Glutamatergic neuron (in vitro differentiated cells): ENCODE data around the gene RBMS1. TPM values are rescaled to one million over a fixed set of nuclear protein-coding genes. Genes with fewer than 3 reads are reported as not detected.

ENCODE experiments used
- DNase-seq: peaks from one replicate; pipeline ENCODE4 v3.0.0; 2022
- H3K27ac Mint-ChIP-seq: one replicate; pipeline ENCODE4 v1.8.0; 2020; ENCODE audit warnings: mild to moderate bottlenecking, mixed read lengths, inconsistent platforms; ENCODE audit not compliant: unreplicated experiment
- H3K27me3 Mint-ChIP-seq: one replicate; pipeline ENCODE4 v1.8.0; 2020; ENCODE audit warnings: mild to moderate bottlenecking, moderate library complexity, mixed read lengths, inconsistent platforms; ENCODE audit not compliant: unreplicated experiment
- H3K36me3 Mint-ChIP-seq: one replicate; pipeline ENCODE4 v1.8.0; 2020; ENCODE audit warnings: mild to moderate bottlenecking, mixed read lengths, inconsistent platforms; ENCODE audit not compliant: unreplicated experiment
- H3K4me1 Mint-ChIP-seq: one replicate; pipeline ENCODE4 v1.8.0; 2020; ENCODE audit warnings: mild to moderate bottlenecking, low read depth, mixed read lengths, inconsistent platforms; ENCODE audit not compliant: unreplicated experiment
- H3K4me3 Mint-ChIP-seq: one replicate; pipeline ENCODE4 v1.8.0; 2020; ENCODE audit warnings: mild to moderate bottlenecking, mixed read lengths, inconsistent platforms; ENCODE audit not compliant: unreplicated experiment
- H3K9me3 Mint-ChIP-seq: one replicate; pipeline ENCODE4 v1.8.0; 2020; ENCODE audit warnings: mild to moderate bottlenecking, moderate library complexity, mixed read lengths, inconsistent platforms; ENCODE audit not compliant: unreplicated experiment
- total RNA-seq: library from RNA; stranded (reverse); fragmentation: NEBNext Ultra II Directional; extraction: Animal tissue kit (Norgen Biotek cat#: 25700); gene quantifications from one replicate; pipeline ENCODE4 v1.2.1, GENCODE V29; 2021; ENCODE audit not compliant: unreplicated experiment
- TF ChIP-seq, protein P1 (sequence below): fragments of 200-600 bp; sonication (generic); IDR thresholded peaks from one replicate; pipeline ENCODE4 v1.5.0; 2021; ENCODE audit not compliant: partially characterized antibody, unreplicated experiment

The RBMS1 gene
- total RNA-seq, 1 donor from 2014 or later = 142 TPM

DNA sequence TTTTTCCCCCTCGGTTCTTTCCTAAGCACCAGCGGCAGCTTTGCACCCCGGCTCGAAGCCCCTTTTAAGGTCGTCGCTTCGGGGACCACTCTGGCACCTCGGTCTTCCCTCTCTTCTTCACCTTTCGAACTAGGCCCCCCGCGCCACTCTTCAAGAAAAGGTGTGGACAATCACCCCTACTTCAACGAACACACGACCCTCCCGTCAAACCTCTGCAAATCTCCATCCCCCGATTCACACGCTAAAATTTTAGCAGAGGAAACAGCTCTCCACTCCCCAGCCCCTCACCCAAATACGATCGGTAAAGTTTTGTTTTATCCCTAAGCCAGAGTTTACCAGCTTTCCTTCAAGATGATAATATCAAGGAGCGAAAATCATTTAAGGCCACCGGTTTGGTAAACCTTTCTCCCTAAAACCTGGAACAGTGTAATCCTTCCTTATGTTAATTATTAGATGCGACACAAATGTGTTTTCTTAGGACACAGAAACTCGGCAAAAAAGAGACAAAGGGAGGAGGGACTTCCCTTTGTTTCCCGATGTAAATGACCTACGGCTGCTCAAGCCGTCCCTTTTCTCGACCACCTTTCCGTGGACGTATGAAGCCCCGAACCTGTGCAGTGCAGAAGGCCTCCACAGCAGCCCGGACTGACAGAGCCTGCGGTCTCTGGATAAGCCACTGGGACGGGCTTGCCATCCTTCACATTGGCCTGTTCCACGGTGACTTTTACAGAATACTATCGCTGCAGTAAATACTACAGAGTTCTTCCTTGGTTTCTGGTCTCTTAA, 85.2 kb downstream of the RBMS1 start:
- H3K36me3 Mint-ChIP-seq = no peaks in the 10 kb centered on the region
- peak overlapping the region; percentile 94 for H3K4me3 Mint-ChIP-seq
- peaks cover 57% of the 10 kb centered on the region for H3K4me1 Mint-ChIP-seq
- peak overlapping the region; percentile 92 for H3K27ac Mint-ChIP-seq
- peak; percentile 40 for DNase-seq
- H3K9me3 Mint-ChIP-seq = peaks cover 30% of the 10 kb centered on the region
- TF ChIP-seq, protein P1, sequence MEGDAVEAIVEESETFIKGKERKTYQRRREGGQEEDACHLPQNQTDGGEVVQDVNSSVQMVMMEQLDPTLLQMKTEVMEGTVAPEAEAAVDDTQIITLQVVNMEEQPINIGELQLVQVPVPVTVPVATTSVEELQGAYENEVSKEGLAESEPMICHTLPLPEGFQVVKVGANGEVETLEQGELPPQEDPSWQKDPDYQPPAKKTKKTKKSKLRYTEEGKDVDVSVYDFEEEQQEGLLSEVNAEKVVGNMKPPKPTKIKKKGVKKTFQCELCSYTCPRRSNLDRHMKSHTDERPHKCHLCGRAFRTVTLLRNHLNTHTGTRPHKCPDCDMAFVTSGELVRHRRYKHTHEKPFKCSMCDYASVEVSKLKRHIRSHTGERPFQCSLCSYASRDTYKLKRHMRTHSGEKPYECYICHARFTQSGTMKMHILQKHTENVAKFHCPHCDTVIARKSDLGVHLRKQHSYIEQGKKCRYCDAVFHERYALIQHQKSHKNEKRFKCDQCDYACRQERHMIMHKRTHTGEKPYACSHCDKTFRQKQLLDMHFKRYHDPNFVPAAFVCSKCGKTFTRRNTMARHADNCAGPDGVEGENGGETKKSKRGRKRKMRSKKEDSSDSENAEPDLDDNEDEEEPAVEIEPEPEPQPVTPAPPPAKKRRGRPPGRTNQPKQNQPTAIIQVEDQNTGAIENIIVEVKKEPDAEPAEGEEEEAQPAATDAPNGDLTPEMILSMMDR = no peak
- peaks cover 27% of the 10 kb centered on the region for H3K27me3 Mint-ChIP-seq

DNA sequence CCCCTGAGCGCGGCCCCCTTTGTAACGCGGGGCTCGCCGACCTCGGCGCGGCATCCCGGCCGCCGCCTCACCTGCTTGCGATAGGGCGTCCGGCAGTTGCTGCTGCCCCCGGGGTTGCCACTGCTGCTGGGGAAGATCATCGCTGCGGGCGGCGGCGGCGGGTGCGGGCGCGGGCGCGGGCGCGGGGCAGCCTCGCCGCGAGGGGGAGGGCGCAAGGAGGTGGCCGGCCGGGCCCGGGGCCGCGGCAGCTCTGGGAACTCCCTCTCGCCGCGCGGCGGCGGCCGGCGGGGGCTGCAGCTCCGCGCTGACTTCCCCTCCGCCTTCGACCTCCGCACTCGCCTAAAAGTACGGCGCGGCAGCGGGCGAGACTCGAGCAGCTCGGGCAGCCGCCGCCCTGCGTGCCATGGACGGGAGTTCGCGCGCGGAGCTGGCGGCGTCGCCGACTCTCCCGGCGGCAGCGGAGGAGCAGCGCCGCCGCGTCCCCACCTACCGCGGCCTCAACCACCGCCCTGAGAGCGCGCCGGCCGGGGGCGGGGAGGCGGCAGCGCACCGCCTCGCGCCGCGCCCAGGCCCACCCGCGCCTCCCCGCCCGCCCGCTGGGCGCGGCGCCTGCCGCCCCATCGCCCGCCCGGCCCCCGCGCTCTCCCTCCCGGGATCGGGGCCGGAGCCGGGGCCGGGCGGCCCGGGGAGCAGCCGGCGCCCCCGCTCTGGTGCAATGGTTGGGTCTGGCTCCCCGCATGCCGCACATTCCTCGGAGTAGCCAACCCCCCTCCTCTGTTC, 86.0 kb downstream of the RBMS1 start:
- peak overlapping the region; percentile 92 for H3K27ac Mint-ChIP-seq
- peak; percentile 67 for DNase-seq
- H3K9me3 Mint-ChIP-seq = peaks cover 30% of the 10 kb centered on the region
- TF ChIP-seq, protein P1 = no peak
- peak overlapping the region; percentile 99 for H3K4me3 Mint-ChIP-seq
- H3K4me1 Mint-ChIP-seq = peaks cover 61% of the 10 kb centered on the region
- H3K36me3 Mint-ChIP-seq = no peaks in the 10 kb centered on the region
- H3K27me3 Mint-ChIP-seq = peaks cover 27% of the 10 kb centered on the region

DNA sequence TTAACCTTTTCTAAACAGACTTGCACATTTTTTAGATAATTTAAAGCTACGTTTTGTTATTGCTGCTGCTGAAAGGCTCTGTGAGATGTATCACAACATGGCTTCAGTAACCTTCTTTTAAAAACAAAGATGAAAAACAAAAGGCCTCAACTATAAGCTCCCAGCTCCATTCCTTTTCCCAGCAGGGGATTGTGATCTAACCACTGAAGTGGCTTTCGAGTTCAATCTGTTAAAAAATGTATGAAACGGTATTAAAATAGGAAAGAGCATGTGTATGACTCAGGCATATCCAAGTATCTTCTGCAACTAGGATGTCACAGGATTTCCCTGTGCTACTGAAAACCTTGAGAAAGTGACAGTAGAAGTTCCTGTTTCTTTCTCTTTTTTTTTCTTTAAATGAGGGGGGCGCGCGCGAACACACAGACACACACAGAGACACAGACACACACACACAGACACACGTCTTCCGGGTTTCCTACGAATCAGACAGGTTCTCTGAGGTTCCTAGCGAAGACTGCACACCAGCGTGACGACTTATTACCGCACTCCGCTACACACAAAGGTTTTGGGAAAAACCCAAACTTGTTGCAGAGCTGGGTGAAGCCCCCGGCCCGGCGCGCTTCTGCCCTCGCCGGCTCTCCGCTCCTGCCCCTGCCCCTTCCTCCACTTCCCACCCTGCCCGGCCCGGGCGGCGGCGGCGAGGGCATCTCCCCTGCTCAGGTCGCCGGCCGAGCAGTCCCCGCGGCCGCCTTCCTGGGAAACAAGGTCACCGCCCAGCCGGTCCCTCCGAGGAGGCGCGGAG, 86.8 kb downstream of the RBMS1 start:
- no peaks in the 10 kb centered on the region for H3K36me3 Mint-ChIP-seq
- H3K27ac Mint-ChIP-seq = peak overlapping the region; percentile 97

DNA sequence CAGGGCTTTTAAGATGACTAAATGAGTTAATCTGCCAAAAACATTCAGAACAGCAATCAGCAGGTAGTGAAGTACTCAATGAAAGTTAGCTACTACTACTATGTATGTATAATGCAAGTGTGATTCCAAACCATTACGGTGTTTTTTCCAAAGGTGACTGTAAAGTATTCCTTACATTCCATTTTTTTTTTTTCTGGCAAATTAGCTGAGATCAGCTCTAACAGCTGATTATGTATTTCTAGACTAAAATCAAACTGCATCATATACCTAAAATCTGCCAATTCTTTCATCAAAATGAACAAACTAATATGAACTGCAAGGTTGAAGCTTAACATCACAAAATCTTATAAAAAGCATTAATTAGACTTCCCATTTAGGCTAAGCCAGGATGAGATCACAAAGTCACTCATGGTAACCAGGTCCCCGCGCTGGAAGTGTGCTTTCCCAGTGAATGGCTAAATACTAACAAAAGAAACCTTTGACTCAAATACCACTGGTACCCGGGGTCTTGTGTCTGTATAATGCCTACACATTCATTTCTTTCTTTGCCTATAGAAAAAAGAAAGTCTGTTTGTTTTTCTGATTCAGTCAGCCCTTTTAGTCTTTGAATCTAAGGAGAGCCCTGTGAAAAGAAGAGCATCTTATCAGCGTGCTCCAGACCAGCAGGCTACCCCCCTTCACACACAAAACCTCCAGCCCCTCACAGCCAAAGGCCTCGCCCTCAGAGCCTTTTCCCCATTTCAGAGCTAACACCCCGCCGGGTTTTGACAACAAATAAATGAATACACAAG, 88.3 kb downstream of the RBMS1 start:
- Mint-ChIP-seq H3K9me3 (peaks cover 30% of the 10 kb centered on the region), H3K4me1 (peaks cover 64% of the 10 kb centered on the region), H3K27me3 (peaks cover 24% of the 10 kb centered on the region), H3K4me3 (peak overlapping the region; percentile 99), H3K27ac (peak overlapping the region; percentile 85), H3K36me3 (no peaks in the 10 kb centered on the region)
- no peak for DNase-seq
- TF ChIP-seq, protein P1 = no peak

More for the DNA sequence above, 86.8 kb downstream of the RBMS1 start:
- H3K27me3 Mint-ChIP-seq = peaks cover 29% of the 10 kb centered on the region
- H3K9me3 Mint-ChIP-seq = peaks cover 32% of the 10 kb centered on the region
- peak overlapping the region; percentile 99 for H3K4me3 Mint-ChIP-seq
- TF ChIP-seq, protein P1 = no peak
- DNase-seq = peak; percentile 65
- H3K4me1 Mint-ChIP-seq = peaks cover 62% of the 10 kb centered on the region
